Stomach smooth muscle (tissue), 2 donors: Measurements from ENCODE around the gene TP63.

Source experiments
- H3K27ac ChIP-seq: one replicate; pipeline ENCODE4 v1.7.0; 2013; ENCODE audit warnings: mild to moderate bottlenecking, low read length, inconsistent platforms
- H3K27me3 ChIP-seq, 2 donors: one replicate each; pipeline ENCODE4 v1.7.0; 2013; ENCODE audit warnings: low read length in 2 of 2; ENCODE audit not compliant: insufficient read depth in 2 of 2, control insufficient read depth in 1 of 2
- H3K36me3 ChIP-seq, 2 donors: one replicate each; pipeline ENCODE4 v1.7.0; 2013; ENCODE audit warnings: low read length in 2 of 2; ENCODE audit not compliant: control insufficient read depth in 2 of 2, insufficient read depth in 2 of 2
- H3K4me1 ChIP-seq: one replicate; pipeline ENCODE4 v1.7.0; 2013; ENCODE audit warnings: low read length; ENCODE audit not compliant: control insufficient read depth, insufficient read depth
- H3K4me3 ChIP-seq, 2 donors: one replicate each; pipeline ENCODE4 v1.7.0; 2013; ENCODE audit warnings: low read length in 2 of 2
- H3K9ac ChIP-seq, 2 donors: one replicate each; pipeline ENCODE4 v1.7.0; 2013; ENCODE audit warnings: low read length in 2 of 2, mild to moderate bottlenecking in 1 of 2
- H3K9me3 ChIP-seq, 2 donors: one replicate each; pipeline ENCODE4 v1.7.0; 2013; ENCODE audit warnings: low read length in 2 of 2; ENCODE audit not compliant: control insufficient read depth in 2 of 2
- donor health status: healthy.
- donor health status: Pancreatic carcinoma.

TP63 gene

DNA sequence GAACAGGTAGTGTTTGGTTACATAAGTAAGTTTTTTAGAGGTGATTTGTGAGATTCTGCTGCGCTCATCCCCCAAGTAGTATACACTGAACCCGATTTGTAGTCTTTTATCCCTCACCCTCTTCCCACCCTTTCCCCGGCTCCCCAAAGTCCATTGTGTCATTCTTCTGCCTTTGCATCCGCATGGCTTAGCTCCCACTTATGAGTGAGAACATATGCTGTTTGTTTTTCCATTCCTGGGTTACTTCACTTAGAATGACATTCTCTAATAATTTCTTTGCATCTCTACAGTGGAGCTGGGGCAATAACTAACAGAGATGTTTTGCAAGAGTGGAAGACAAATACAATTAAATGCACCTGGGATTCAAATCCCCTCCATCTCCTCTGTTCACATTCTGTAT is 93.2 kb downstream of the TP63 start:
- no peaks in the 10 kb centered on the region for H3K4me1 ChIP-seq
- H3K9ac ChIP-seq, result no peak overlapping the region
- H3K27me3 ChIP-seq, result no peaks in the 10 kb centered on the region
- H3K9me3 ChIP-seq, result no peaks in the 10 kb centered on the region
- H3K27ac ChIP-seq, result no peak overlapping the region
- H3K4me3 ChIP-seq, result no peak overlapping the region
- no peaks in the 10 kb centered on the region for H3K36me3 ChIP-seq

DNA sequence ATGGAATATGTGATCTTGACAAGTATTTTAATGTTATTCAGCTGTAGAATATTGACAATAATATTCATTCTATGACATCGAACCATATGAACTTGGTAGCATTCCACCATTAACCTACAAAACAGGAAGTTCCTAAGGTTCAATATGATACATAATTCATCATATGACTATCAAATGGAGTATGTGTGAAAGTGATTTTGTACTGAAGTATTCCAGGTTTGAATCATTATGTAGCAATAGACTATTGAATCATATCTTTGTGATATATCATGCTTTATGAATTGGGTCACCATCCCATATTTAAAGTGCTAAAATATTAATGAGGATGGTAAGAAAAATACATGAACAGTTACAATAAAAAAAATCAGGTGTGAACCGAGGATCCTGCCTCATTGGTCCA is 95.1 kb downstream of the TP63 start:
- Histone ChIP-seq H3K4me3 (no peak overlapping the region), H3K36me3 (no peaks in the 10 kb centered on the region), H3K27ac (no peak overlapping the region), H3K9ac (no peak overlapping the region), H3K27me3 (no peaks in the 10 kb centered on the region), H3K4me1 (no peaks in the 10 kb centered on the region), H3K9me3 (no peaks in the 10 kb centered on the region)

DNA sequence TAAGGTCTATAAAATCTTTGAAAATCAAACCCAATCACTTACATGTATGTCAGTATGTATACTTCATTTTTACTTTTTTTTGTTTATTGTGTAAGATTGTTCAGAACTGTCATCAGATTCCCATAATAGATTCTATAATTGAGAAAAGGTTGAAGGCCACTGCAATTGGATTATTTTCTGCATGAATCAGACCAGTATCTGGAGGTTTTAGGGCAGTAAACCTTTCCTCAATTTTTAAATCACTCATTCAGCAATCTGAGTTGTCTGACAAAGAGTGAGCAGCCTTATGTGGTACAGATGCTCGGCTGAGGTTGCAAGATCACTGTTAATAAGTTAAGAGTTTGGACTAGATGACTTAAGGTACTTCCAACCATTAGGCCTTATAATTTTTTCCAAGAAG is 96.0 kb downstream of the TP63 start:
- H3K9me3 ChIP-seq, result no peaks in the 10 kb centered on the region
- no peaks in the 10 kb centered on the region for H3K27me3 ChIP-seq
- H3K4me3 ChIP-seq, result no peak overlapping the region
- H3K36me3 ChIP-seq, result no peaks in the 10 kb centered on the region
- H3K27ac ChIP-seq, result no peak overlapping the region
- H3K4me1 ChIP-seq, result no peaks in the 10 kb centered on the region
- no peak overlapping the region for H3K9ac ChIP-seq

DNA sequence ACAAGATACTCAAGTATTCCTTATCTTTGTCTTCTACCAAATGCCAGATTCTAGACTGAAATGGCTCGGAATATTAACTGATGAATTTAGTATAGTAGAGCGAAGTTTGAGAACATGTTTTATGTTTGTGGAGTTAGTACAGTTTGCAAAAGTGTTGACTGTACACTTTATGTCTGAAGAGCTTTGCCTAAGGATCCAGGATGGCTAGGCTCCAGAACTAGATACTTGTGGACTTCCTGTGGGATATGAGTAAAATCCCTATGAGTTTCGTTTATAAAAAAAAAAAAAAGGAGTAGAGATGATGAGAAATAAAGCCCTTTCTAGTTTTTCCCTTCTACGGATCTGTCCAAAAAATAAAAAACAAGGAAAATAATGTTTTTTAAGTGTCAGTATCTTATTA is 96.7 kb downstream of the TP63 start:
- Histone ChIP-seq H3K9me3 (no peaks in the 10 kb centered on the region), H3K4me3 (no peak overlapping the region), H3K36me3 (no peaks in the 10 kb centered on the region), H3K27ac (no peak overlapping the region), H3K4me1 (no peaks in the 10 kb centered on the region), H3K27me3 (no peaks in the 10 kb centered on the region), H3K9ac (no peak overlapping the region)

DNA sequence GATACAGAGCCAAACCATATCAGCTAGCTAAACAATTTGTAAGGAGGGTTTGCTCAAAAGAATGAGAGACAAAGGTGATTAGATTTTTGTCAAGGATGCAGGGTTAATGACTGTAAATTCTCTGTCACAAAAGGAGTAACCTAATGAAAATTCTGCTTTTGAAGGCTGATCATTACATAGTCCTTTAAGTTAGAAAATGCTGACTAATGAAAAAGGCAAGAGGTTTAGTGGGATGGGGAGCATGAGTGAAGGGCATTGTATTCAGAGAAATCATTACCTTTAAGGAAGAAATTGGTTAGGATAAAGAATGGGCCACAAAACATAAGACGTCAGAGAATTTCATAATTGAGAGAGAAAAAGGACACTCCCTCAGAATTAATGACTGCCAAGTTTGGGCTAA is 97.7 kb downstream of the TP63 start:
- no peaks in the 10 kb centered on the region for H3K4me1 ChIP-seq
- no peaks in the 10 kb centered on the region for H3K27me3 ChIP-seq
- no peaks in the 10 kb centered on the region for H3K9me3 ChIP-seq
- no peak overlapping the region for H3K4me3 ChIP-seq
- H3K36me3 ChIP-seq, result no peaks in the 10 kb centered on the region
- no peak overlapping the region for H3K27ac ChIP-seq
- H3K9ac ChIP-seq, result no peak overlapping the region

DNA sequence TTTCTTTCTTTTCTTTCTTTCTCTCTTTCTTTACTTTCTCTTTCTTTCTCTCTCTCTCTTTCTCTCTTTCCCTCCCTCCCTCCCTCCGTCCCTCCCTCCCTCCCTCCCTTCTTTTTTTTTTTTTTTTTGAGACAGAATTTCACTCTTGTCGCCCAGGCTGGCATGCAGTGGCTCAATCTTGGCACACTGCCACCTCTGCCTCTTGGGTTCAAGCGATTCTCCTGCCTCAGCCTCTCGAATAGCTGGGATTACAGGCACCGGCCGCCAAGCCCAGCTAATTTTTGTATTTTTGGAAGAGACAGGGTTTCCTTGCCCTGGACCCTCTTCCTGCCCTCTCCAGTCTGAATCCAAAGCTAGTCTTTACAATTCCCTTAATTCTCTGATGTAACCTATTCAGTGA is 102.9 kb downstream of the TP63 start:
- Histone ChIP-seq H3K4me1 (no peaks in the 10 kb centered on the region), H3K4me3 (no peak overlapping the region), H3K9ac (no peak overlapping the region), H3K36me3 (no peaks in the 10 kb centered on the region), H3K27ac (no peak overlapping the region), H3K27me3 (no peaks in the 10 kb centered on the region), H3K9me3 (no peaks in the 10 kb centered on the region)

DNA sequence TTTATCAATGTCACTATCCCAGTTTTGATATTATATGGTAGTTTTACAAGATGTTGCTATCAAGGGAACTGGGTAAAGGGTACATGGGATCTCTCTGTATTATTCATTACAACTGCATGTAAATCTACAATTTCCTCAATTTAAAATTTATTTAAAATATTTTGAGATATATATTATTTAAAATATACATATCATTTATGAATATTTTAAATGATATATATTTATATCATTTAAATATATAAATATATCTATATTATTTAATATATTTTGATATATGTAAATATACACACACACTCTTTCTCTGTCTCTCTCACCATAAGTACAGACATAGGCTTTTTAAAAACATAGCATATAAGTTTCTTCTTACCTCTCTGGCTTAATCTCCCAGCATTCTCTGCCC is 104.7 kb downstream of the TP63 start:
- Histone ChIP-seq H3K4me1 (no peaks in the 10 kb centered on the region), H3K36me3 (no peaks in the 10 kb centered on the region), H3K27ac (no peak overlapping the region), H3K9me3 (no peaks in the 10 kb centered on the region), H3K27me3 (no peaks in the 10 kb centered on the region), H3K9ac (no peak overlapping the region), H3K4me3 (no peak overlapping the region)

DNA sequence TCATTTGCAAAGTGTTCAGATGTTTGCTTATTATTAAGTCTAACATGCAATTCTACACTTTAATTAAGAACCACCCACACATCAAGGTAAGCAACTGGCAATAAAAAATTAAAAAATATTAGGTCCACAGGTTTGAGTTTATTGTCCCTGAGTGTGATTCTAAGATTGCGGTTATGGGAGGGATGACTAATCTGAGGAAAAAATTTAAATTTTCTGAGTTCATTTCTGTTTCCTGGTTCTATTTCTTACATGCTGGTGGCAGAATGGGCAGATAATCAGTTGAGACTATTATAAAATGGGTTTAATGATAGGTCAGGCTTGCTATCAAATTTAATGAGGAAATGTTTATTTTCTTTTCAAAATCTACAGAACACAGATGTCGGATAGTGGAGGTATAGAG is 105.9 kb downstream of the TP63 start:
- Histone ChIP-seq H3K4me3 (no peak overlapping the region), H3K4me1 (no peaks in the 10 kb centered on the region), H3K27me3 (no peaks in the 10 kb centered on the region), H3K9me3 (no peaks in the 10 kb centered on the region), H3K36me3 (no peaks in the 10 kb centered on the region), H3K9ac (no peak overlapping the region), H3K27ac (no peak overlapping the region)

DNA sequence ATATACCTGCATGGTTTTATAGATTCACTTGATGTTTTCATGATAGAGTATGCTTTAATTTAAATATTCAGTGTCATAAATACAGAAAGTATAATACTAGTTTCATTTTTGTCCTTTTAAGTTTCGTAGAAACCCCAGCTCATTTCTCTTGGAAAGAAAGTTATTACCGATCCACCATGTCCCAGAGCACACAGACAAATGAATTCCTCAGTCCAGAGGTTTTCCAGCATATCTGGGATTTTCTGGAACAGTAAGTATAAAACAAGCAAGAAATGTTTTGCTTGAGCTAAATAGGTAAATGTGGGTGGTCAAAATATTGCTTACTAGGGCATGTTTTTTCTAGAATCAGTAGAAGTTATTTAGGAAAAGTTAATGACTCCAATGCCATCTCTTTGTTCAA is 106.4 kb downstream of the TP63 start:
- Histone ChIP-seq H3K9me3 (no peaks in the 10 kb centered on the region), H3K36me3 (no peaks in the 10 kb centered on the region), H3K27ac (no peak overlapping the region), H3K4me1 (no peaks in the 10 kb centered on the region), H3K9ac (no peak overlapping the region), H3K27me3 (no peaks in the 10 kb centered on the region), H3K4me3 (no peak overlapping the region)

DNA sequence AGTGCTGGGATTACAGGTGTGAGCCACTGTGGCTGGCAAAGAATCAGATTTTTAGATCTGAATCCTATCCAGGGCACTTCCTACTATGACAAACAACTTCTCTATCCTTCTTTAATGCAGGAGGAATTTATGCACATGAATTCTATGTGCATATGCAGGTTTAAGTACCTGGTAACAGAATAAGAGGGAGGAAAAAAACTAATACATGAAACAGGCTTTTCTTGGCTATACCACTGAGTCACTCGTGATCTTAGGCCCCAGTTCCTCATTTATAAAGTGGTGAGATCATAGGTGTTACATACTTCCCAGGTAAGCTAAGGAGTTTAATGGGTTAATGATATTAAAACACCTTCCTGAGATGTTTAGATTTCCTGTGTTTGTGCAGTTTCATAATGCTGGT is 108.2 kb downstream of the TP63 start:
- Histone ChIP-seq H3K4me3 (no peak overlapping the region), H3K27ac (no peak overlapping the region), H3K4me1 (no peaks in the 10 kb centered on the region), H3K27me3 (no peaks in the 10 kb centered on the region), H3K9me3 (peaks cover 0 to 2% of the 10 kb centered on the region in 2 donors), H3K36me3 (no peaks in the 10 kb centered on the region), H3K9ac (no peak overlapping the region)

DNA sequence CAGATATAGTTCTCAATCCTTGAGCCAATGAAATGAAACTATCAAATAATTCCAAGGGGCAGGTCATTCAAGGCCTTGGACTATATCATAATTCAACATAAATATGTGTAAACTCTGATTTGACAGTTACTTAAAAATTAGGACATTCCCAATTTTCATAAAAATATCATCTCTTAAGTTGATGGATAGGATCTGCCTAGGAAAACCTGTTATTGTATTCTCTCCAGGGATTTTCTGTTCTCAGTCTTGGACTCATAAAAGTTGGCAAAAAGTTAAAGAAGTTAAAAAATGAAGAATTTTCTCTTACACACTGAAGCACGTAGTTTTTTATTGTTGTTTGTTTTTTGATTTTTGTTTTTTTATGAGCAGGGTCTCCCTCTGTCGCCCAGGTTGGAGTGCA is 109.0 kb downstream of the TP63 start:
- no peak overlapping the region for H3K4me3 ChIP-seq
- peaks cover 0 to 5% of the 10 kb centered on the region in 2 donors for H3K9me3 ChIP-seq
- no peaks in the 10 kb centered on the region for H3K27me3 ChIP-seq
- H3K9ac ChIP-seq, result no peak overlapping the region
- H3K36me3 ChIP-seq, result no peaks in the 10 kb centered on the region
- no peaks in the 10 kb centered on the region for H3K4me1 ChIP-seq
- H3K27ac ChIP-seq, result no peak overlapping the region

DNA sequence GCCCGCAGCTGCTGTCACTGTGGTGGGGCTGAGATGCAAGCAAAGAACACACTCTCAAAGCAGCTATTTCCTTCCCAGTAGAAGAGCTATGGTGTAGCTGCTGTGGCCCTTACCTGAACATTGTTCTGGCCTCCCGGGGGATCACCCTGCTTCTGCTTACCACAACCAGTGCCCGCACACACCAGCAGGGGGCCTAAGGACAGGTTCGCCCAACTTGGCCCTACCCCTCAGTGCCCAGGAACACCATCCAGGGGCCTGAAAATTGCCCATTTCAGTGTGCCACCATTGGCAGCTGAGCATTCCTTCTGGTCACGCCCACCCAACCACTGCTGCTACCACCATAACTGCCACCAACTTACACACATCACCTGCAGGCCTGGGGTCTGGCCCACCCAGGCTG is 113.0 kb downstream of the TP63 start:
- H3K9ac ChIP-seq, result no peak overlapping the region
- no peak overlapping the region for H3K4me3 ChIP-seq
- no peaks in the 10 kb centered on the region for H3K27me3 ChIP-seq
- peaks cover 0 to 5% of the 10 kb centered on the region in 2 donors for H3K9me3 ChIP-seq
- no peaks in the 10 kb centered on the region for H3K4me1 ChIP-seq
- no peak overlapping the region for H3K27ac ChIP-seq
- no peaks in the 10 kb centered on the region for H3K36me3 ChIP-seq
